Liver (tissue), 3 donors: ENCODE data around the gene FZD10.

Source experiments
- GABPA ChIP-seq, 2 donors: IDR thresholded peaks in 1 of 2; conservative IDR thresholded peaks in 1 of 2; 2 replicates each; pipeline ENCODE4 v1.6.1; 2016; ENCODE audit warnings: antibody characterized with exemption in 2 of 2, mild to moderate bottlenecking in 1 of 2, moderate library complexity in 1 of 2
- JUND ChIP-seq, 2 donors: IDR thresholded peaks; 2 replicates each; pipeline ENCODE4 v1.6.1; 2016; ENCODE audit warnings: antibody characterized with exemption in 2 of 2
- RAD21 ChIP-seq, 2 donors: IDR thresholded peaks; 2 replicates each; pipeline ENCODE4 v1.6.1; 2016; ENCODE audit warnings: antibody characterized with exemption in 2 of 2, mild to moderate bottlenecking in 2 of 2
- TF ChIP-seq, protein P1 (sequence below): fragments of 150-350 bp; IDR thresholded peaks from 2 replicates; pipeline ENCODE4 v1.5.1; 2017; ENCODE audit warnings: improper control_type of control experiment, low read depth, low read length; ENCODE audit not compliant: missing input control
- TF ChIP-seq, protein P2 (sequence below): IDR thresholded peaks from 2 replicates; pipeline ENCODE4 v1.6.1; 2016; ENCODE audit warnings: antibody characterized with exemption, mild to moderate bottlenecking
- TF ChIP-seq, protein P3 (sequence below): IDR thresholded peaks from 2 replicates; pipeline ENCODE4 v1.6.1; 2016; ENCODE audit warnings: antibody characterized with exemption
- donor health status: healthy.
- donor health status: healthy.

DNA sequence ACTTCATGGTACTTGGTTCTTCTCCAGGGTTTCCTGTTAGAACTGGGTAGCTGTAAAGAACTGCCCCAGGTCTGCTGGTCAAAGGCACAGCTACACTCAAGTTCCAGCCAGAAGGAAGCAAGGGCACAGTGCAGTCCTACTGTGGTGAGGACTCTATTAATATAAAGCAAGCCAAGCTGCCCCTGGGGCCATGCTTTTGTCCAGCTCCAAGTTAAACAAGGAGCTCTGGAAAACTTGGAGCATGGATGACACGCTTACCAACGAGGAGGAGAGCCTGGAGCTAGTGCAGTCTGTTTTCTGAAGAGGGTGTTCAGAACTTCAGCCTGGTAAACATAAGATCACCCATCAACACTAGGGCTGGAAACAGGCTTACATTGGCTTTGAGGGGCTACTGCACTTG is 4.0 kb downstream of the FZD10 start:
- TF ChIP-seq, protein P1, sequence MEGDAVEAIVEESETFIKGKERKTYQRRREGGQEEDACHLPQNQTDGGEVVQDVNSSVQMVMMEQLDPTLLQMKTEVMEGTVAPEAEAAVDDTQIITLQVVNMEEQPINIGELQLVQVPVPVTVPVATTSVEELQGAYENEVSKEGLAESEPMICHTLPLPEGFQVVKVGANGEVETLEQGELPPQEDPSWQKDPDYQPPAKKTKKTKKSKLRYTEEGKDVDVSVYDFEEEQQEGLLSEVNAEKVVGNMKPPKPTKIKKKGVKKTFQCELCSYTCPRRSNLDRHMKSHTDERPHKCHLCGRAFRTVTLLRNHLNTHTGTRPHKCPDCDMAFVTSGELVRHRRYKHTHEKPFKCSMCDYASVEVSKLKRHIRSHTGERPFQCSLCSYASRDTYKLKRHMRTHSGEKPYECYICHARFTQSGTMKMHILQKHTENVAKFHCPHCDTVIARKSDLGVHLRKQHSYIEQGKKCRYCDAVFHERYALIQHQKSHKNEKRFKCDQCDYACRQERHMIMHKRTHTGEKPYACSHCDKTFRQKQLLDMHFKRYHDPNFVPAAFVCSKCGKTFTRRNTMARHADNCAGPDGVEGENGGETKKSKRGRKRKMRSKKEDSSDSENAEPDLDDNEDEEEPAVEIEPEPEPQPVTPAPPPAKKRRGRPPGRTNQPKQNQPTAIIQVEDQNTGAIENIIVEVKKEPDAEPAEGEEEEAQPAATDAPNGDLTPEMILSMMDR, result no peak
- TF ChIP-seq, protein P2, sequence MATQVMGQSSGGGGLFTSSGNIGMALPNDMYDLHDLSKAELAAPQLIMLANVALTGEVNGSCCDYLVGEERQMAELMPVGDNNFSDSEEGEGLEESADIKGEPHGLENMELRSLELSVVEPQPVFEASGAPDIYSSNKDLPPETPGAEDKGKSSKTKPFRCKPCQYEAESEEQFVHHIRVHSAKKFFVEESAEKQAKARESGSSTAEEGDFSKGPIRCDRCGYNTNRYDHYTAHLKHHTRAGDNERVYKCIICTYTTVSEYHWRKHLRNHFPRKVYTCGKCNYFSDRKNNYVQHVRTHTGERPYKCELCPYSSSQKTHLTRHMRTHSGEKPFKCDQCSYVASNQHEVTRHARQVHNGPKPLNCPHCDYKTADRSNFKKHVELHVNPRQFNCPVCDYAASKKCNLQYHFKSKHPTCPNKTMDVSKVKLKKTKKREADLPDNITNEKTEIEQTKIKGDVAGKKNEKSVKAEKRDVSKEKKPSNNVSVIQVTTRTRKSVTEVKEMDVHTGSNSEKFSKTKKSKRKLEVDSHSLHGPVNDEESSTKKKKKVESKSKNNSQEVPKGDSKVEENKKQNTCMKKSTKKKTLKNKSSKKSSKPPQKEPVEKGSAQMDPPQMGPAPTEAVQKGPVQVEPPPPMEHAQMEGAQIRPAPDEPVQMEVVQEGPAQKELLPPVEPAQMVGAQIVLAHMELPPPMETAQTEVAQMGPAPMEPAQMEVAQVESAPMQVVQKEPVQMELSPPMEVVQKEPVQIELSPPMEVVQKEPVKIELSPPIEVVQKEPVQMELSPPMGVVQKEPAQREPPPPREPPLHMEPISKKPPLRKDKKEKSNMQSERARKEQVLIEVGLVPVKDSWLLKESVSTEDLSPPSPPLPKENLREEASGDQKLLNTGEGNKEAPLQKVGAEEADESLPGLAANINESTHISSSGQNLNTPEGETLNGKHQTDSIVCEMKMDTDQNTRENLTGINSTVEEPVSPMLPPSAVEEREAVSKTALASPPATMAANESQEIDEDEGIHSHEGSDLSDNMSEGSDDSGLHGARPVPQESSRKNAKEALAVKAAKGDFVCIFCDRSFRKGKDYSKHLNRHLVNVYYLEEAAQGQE, result no peak
- TF ChIP-seq JUND (IDR thresholded peaks at IDR 0.05) (no peak), RAD21 (IDR thresholded peaks at IDR 0.05) (no peak), GABPA (IDR thresholded peaks at IDR 0.05 in 1 of 2, conservative IDR thresholded peaks at IDR 0.05 in 1 of 2) (no peak)
- TF ChIP-seq, protein P3, sequence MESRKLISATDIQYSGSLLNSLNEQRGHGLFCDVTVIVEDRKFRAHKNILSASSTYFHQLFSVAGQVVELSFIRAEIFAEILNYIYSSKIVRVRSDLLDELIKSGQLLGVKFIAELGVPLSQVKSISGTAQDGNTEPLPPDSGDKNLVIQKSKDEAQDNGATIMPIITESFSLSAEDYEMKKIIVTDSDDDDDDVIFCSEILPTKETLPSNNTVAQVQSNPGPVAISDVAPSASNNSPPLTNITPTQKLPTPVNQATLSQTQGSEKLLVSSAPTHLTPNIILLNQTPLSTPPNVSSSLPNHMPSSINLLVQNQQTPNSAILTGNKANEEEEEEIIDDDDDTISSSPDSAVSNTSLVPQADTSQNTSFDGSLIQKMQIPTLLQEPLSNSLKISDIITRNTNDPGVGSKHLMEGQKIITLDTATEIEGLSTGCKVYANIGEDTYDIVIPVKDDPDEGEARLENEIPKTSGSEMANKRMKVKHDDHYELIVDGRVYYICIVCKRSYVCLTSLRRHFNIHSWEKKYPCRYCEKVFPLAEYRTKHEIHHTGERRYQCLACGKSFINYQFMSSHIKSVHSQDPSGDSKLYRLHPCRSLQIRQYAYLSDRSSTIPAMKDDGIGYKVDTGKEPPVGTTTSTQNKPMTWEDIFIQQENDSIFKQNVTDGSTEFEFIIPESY, result no peak
